ENCODE data around the gene LCE1E. TPM values are rescaled to one million over a fixed set of nuclear protein-coding genes. Genes with fewer than 3 reads are reported as not detected.

Gene LCE1E
- total RNA-seq, 2 donors from 2014 or later: not detected

DNA sequence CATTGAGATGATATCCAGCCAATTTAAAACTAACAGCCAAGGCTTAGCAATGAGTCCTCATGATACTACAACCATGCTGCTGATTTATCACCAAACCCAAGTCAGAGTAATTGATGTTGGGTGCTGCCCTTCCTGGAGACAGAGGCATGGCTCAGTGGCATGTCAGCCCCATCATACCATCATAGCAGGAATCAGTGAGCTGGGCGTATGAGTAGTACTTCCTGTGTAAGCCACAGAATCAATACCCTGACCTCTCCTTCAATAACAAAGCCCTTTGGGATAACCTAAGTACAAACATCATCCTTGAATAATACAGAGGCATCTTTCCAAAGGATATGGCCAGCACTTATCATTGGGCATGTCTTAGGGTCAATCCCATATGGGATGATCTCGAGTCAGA is 3.0 kb upstream of the LCE1E start:
- Histone ChIP-seq H3K4me3 (ENCODE audit: low read length) (no peak overlapping the region), H3K36me3 (ENCODE audit: control insufficient read depth, insufficient read depth, low read length) (no peaks in the 10 kb centered on the region), H3K27ac (ENCODE audit: low read depth, low read length) (no peak overlapping the region), H3K9ac (ENCODE audit: extremely low read depth, low read length, poor library complexity, severe bottlenecking) (no peak overlapping the region), H3K9me3 (ENCODE audit: control insufficient read depth, low read length) (peaks cover 71% of the 10 kb centered on the region), H3K4me1 (ENCODE audit: control insufficient read depth, insufficient read depth, low read length) (no peaks in the 10 kb centered on the region), H3K27me3 (ENCODE audit: control insufficient read depth, insufficient read depth, low read length, poor library complexity, severe bottlenecking) (no peaks in the 10 kb centered on the region)
- Mint-ChIP-seq H3K27me3 (ENCODE audit: insufficient read depth) (no peaks in the 10 kb centered on the region), H3K4me3 (no peak overlapping the region), H3K27ac (no peak overlapping the region), H3K9me3 (peaks cover 81% of the 10 kb centered on the region), H3K36me3 (ENCODE audit: low read depth) (no peaks in the 10 kb centered on the region), H3K4me1 (no peaks in the 10 kb centered on the region)
- no peak for DNase-seq
- TF ChIP-seq, protein P1, sequence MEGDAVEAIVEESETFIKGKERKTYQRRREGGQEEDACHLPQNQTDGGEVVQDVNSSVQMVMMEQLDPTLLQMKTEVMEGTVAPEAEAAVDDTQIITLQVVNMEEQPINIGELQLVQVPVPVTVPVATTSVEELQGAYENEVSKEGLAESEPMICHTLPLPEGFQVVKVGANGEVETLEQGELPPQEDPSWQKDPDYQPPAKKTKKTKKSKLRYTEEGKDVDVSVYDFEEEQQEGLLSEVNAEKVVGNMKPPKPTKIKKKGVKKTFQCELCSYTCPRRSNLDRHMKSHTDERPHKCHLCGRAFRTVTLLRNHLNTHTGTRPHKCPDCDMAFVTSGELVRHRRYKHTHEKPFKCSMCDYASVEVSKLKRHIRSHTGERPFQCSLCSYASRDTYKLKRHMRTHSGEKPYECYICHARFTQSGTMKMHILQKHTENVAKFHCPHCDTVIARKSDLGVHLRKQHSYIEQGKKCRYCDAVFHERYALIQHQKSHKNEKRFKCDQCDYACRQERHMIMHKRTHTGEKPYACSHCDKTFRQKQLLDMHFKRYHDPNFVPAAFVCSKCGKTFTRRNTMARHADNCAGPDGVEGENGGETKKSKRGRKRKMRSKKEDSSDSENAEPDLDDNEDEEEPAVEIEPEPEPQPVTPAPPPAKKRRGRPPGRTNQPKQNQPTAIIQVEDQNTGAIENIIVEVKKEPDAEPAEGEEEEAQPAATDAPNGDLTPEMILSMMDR (conservative IDR thresholded peaks at IDR 0.05): no peak
- 60 to 73% methylated on average over 2 of the region's 2 CpGs for WGBS, 2 experiments (ENCODE audit: insufficient coverage in 1 of 2, insufficient read length in 1 of 2)

DNA sequence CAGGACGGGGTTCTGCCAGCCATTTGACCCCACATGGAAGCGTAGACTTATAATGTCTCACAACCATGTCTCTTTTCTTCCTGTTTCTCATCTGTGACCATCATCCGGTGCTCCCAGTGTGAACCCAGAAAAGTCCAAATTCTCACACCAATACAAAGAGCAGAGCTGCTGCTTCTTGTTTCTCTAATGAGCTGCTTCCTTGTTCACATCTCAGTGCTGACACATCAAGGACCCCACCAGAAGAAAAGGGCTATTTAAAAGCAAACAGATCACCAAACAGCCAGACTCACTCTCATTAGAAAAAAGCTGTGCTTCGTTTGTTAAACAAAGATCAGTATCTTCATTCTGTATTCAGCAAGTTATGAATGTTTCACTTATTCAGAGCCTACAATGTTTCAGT is 9.6 kb downstream of the LCE1E start:
- Histone ChIP-seq H3K4me1 (ENCODE audit: control insufficient read depth, insufficient read depth, low read length) (no peaks in the 10 kb centered on the region), H3K36me3 (ENCODE audit: control insufficient read depth, insufficient read depth, low read length) (no peaks in the 10 kb centered on the region), H3K27ac (ENCODE audit: low read depth, low read length) (no peak overlapping the region), H3K4me3 (ENCODE audit: low read length) (no peak overlapping the region), H3K9ac (ENCODE audit: extremely low read depth, low read length, poor library complexity, severe bottlenecking) (no peak overlapping the region), H3K27me3 (ENCODE audit: control insufficient read depth, insufficient read depth, low read length, poor library complexity, severe bottlenecking) (no peaks in the 10 kb centered on the region), H3K9me3 (ENCODE audit: control insufficient read depth, low read length) (peaks cover 21% of the 10 kb centered on the region)
- Mint-ChIP-seq H3K9me3 (peaks cover 86% of the 10 kb centered on the region), H3K27ac (no peak overlapping the region), H3K27me3 (ENCODE audit: insufficient read depth) (peaks cover 2% of the 10 kb centered on the region), H3K4me1 (no peaks in the 10 kb centered on the region), H3K4me3 (no peak overlapping the region), H3K36me3 (ENCODE audit: low read depth) (peaks cover 2% of the 10 kb centered on the region)
- TF ChIP-seq, protein P1 (conservative IDR thresholded peaks at IDR 0.05): no peak
- DNase-seq: no peak
- 11 to 63% methylated on average over 1 to 4 of the region's 4 CpGs for WGBS, 2 experiments (ENCODE audit: insufficient coverage in 1 of 2, insufficient read length in 1 of 2)

- no peak within 1 kb of the TSS for H3K4me3 Mint-ChIP-seq
- H3K9me3 Mint-ChIP-seq: peaks cover 86% of the 10 kb centered on the region
These were observed 10.4 kb downstream of the LCE1E start, which contains the start of gene LCE1D for GRCh38 chr1:152796421-152796820. Gene LCE1D, plus strand, starts transcription at chr1:152796721. Its CDS starts 1,074 bp downstream, at chr1:152797795.

More at GRCh38 chr1:152796421-152796820, 10.4 kb downstream of the LCE1E start, which contains the start of gene LCE1D:
- Mint-ChIP-seq H3K4me1 (no peaks in the 10 kb centered on the region), H3K36me3 (ENCODE audit: low read depth) (peaks cover 2% of the 10 kb centered on the region), H3K27me3 (ENCODE audit: insufficient read depth) (peaks cover 2% of the 10 kb centered on the region), H3K27ac (no peak within 1 kb of the TSS)
- H3K36me3 ChIP-seq (ENCODE audit: control insufficient read depth, insufficient read depth, low read length): no peaks in the 10 kb centered on the region
- H3K4me1 ChIP-seq (ENCODE audit: control insufficient read depth, insufficient read depth, low read length): no peaks in the 10 kb centered on the region
- no peak within 1 kb of the TSS for H3K4me3 ChIP-seq (ENCODE audit: low read length)
- 5% methylated on average over 3 of the region's 3 CpGs; no CpG with 5 or more reads in 1 of the 2 experiments for WGBS, 2 experiments (ENCODE audit: insufficient coverage in 1 of 2, insufficient read length in 1 of 2)
- no peak within 1 kb of the TSS for H3K27ac ChIP-seq (ENCODE audit: low read depth, low read length)
- H3K27me3 ChIP-seq (ENCODE audit: control insufficient read depth, insufficient read depth, low read length, poor library complexity, severe bottlenecking): no peaks in the 10 kb centered on the region
- H3K9me3 ChIP-seq (ENCODE audit: control insufficient read depth, low read length): peaks cover 29% of the 10 kb centered on the region
- H3K9ac ChIP-seq (ENCODE audit: extremely low read depth, low read length, poor library complexity, severe bottlenecking): no peak within 1 kb of the TSS
- TF ChIP-seq, protein P1 (conservative IDR thresholded peaks at IDR 0.05): no peak
- no peak for DNase-seq

All from endodermal cell (in vitro differentiated cells).